ENCODE results near the gene MYOCOS.

- TF ChIP-seq CHD4 (IDR thresholded peaks at IDR 0.05; ENCODE audit: borderline replicate concordance) (no peak), POLR2A (IDR thresholded peaks at IDR 0.05; ENCODE audit: low read length) (no peak), FOSB (CRISPR knock-in tag; IDR thresholded peaks at IDR 0.05) (no peak), CTCF (IDR thresholded peaks at IDR 0.05) (no peak), RCOR1 (IDR thresholded peaks at IDR 0.05; ENCODE audit: low read depth, low read length) (no peak), ZSCAN20 (CRISPR knock-in tag; IDR thresholded peaks at IDR 0.05) (no peak)
These were observed 24.2 kb downstream of the MYOCOS start for GRCh38 chr1:171646249-171646560.

Data from A549 (cell line).